ENCODE measurements around the gene NOB1. TPM values are rescaled to one million over a fixed set of nuclear protein-coding genes. Genes with fewer than 3 reads are reported as not detected.

The NOB1 gene
- total RNA-seq, 1 experiment from 2014 or later, result 172 TPM

DNA sequence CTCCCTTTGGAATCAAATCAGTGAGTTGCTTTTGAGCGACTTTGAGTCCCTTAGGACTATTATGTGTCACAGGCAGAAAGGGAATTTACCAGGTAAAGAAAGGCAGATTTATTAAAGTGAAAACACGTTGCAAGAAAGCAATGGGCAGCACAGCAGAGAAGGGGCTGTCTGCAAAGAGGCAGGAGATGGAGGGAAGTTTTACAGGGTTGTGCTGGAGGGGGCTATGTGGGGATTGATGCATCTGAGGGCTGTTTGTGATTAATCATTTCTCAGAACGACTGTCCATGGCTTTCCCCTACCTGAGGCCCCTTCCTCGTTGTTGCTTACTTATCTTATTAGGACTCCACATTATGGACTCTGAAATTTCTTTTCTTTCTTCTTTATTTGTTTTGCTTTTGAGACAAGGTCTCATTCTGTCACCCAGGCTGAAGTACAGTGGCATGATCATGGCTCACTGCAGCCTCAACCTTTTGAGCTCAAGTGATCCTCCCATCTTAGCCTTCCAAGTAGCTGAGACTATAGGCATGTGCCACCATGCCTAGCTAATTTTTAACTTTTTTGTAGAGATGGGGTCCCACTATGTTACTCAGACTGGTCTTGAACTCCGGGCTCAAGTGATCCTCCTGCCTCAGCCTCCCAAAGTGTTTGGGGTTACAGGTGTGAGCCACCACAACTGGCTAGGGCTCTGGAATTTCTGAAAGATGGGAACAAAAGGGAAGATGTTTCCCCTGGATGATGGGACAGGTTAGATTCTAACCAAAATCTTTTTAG is 12.9 kb upstream of the NOB1 start:
- RAD21 ChIA-PET (ENCODE audit: low non-redundant PET in 1 of 2, low total read pairs in 2 of 2, uncharacterized antibody in 2 of 2, unreplicated experiment in 2 of 2), result no interaction called here
- no peaks in the 10 kb centered on the region for H3K9me2 ChIP-seq (ENCODE audit: insufficient read depth)
- H3K4me2 ChIP-seq (ENCODE audit: low read length), result no peak overlapping the region
- H3K27me3 ChIP-seq (ENCODE audit: insufficient read depth, low read length), result no peaks in the 10 kb centered on the region
- H4K20me1 ChIP-seq (ENCODE audit: insufficient read depth), result no peaks in the 10 kb centered on the region
- BruUV-seq (replicated peaks), result no TSS peak
- no peak for DNase-seq (ENCODE audit: low read depth, low spot score)
- no peak overlapping the region for H2AFZ ChIP-seq (ENCODE audit: low read depth, low read length, poor library complexity, severe bottlenecking)
- no peak for ATAC-seq
- CTCF ChIA-PET, result no interaction called here
- intact Hi-C loops (cut with micrococcal nuclease), result no loop called here
- H3K9me3 ChIP-seq (ENCODE audit: control insufficient read depth in 1 of 2, insufficient read depth in 1 of 2, low read depth in 1 of 2, low read length in 2 of 2), result no peaks in the 10 kb centered on the region
- POLR2A ChIA-PET, result no interaction called here
- no peak overlapping the region for H3K9ac ChIP-seq (ENCODE audit: low read length)
- H3K36me3 ChIP-seq (ENCODE audit: control insufficient read depth in 1 of 2, insufficient read depth in 2 of 2, low read length in 2 of 2), result no peaks in the 10 kb centered on the region
- H3K27ac ChIP-seq (ENCODE audit: low read depth, low read length), result no peak overlapping the region
- no peak for TF ChIP-seq ZNF274 (IDR thresholded peaks at IDR 0.05; ENCODE audit: low read depth, low read length)
- TF ChIP-seq JUND (IDR thresholded peaks at IDR 0.05), result no peak
- no peak for TF ChIP-seq TCF7L2 (IDR thresholded peaks at IDR 0.05; ENCODE audit: borderline replicate concordance, extremely low read depth, insufficient read depth, insufficient read length)
- TF ChIP-seq FOSL1 (IDR thresholded peaks at IDR 0.05; ENCODE audit: low read depth), result no peak
- TF ChIP-seq CEBPB (IDR thresholded peaks at IDR 0.05; ENCODE audit: low read depth), result no peak
- TF ChIP-seq EZH2phosphoT487 (IDR thresholded peaks at IDR 0.05; ENCODE audit: borderline replicate concordance), result no peak
- TF ChIP-seq RAD21 (IDR thresholded peaks at IDR 0.05; ENCODE audit: low read depth), result no peak
- TF ChIP-seq ELF1 (IDR thresholded peaks at IDR 0.05; ENCODE audit: borderline replicate concordance, low read depth), result no peak
- TF ChIP-seq SRF (IDR thresholded peaks at IDR 0.05; ENCODE audit: low read depth), result no peak
- TF ChIP-seq REST (IDR thresholded peaks at IDR 0.05; ENCODE audit: low read depth), result no peak
- TF ChIP-seq ZFX (IDR thresholded peaks at IDR 0.05), result no peak
- no peak for TF ChIP-seq CBX3 (IDR thresholded peaks at IDR 0.05; ENCODE audit: low read depth)
- TF ChIP-seq POLR2A (IDR thresholded peaks at IDR 0.05; ENCODE audit: borderline replicate concordance, extremely low read depth, insufficient read depth, insufficient read length), result no peak
- no peak for TF ChIP-seq SIN3A (IDR thresholded peaks at IDR 0.05; ENCODE audit: low read depth)
- TF ChIP-seq YY1 (IDR thresholded peaks at IDR 0.05; ENCODE audit: extremely low read depth, insufficient replicate concordance, low read depth, low read length), result no peak
- TF ChIP-seq ZBTB33 (IDR thresholded peaks at IDR 0.05; ENCODE audit: extremely low read depth, insufficient replicate concordance, low read length), result no peak
- TF ChIP-seq EZH2 (IDR thresholded peaks at IDR 0.05), result no peak
- H3K79me2 ChIP-seq (ENCODE audit: insufficient read depth, low read length), result peaks cover 79% of the 10 kb centered on the region
- no peak overlapping the region for H3K4me3 ChIP-seq (replicated peaks in 1 of 2; ENCODE audit: low read depth in 1 of 2, low read length in 2 of 2)
- H3K4me1 ChIP-seq (ENCODE audit: control insufficient read depth in 1 of 2, insufficient read depth in 2 of 2, low read length in 2 of 2), result peaks cover 11 to 32% of the 10 kb centered on the region in 2 experiments
